HG02943 (cell line): ENCODE data around the gene HACD2.

ENCODE experiments used
- ATAC-seq: cut with Tn5 transposase; IDR thresholded peaks from one replicate; pipeline ENCODE4 v1.9.1; 2021; ENCODE audit warnings: mild to moderate bottlenecking, low read depth, moderate library complexity; ENCODE audit not compliant: unreplicated experiment

The HACD2 gene

GRCh38 chr3:123528130-123528529 is 56.7 kb downstream of the HACD2 start:
- ATAC-seq: no peak

- ATAC-seq: no peak
These were observed 57.8 kb downstream of the HACD2 start for GRCh38 chr3:123527046-123527445.

- no peak for ATAC-seq
These were observed 58.4 kb downstream of the HACD2 start for GRCh38 chr3:123526474-123526873.

GRCh38 chr3:123525433-123525832 is 59.4 kb downstream of the HACD2 start:
- ATAC-seq: no peak

GRCh38 chr3:123524981-123525380 is 59.9 kb downstream of the HACD2 start:
- ATAC-seq: no peak

GRCh38 chr3:123523023-123523412 is 61.8 kb downstream of the HACD2 start:
- no peak for ATAC-seq

GRCh38 chr3:123522320-123523022 is 62.4 kb downstream of the HACD2 start:
- no peak for ATAC-seq

- no peak for ATAC-seq
These were observed 63.5 kb downstream of the HACD2 start for GRCh38 chr3:123521179-123521969.

- no peak for ATAC-seq
These were observed 64.2 kb downstream of the HACD2 start for GRCh38 chr3:123520656-123521055.

GRCh38 chr3:123518892-123519485 is 65.9 kb downstream of the HACD2 start:
- no peak for ATAC-seq

GRCh38 chr3:123511726-123512125 is 73.1 kb downstream of the HACD2 start:
- ATAC-seq: no peak

GRCh38 chr3:123511084-123511483 is 73.8 kb downstream of the HACD2 start:
- ATAC-seq: no peak

- ATAC-seq: no peak
These were observed 76.7 kb downstream of the HACD2 start for GRCh38 chr3:123508178-123508577.

GRCh38 chr3:123505820-123506219 is 79.0 kb downstream of the HACD2 start:
- ATAC-seq: no peak

GRCh38 chr3:123503203-123503602 is 81.7 kb downstream of the HACD2 start:
- ATAC-seq: no peak

- no peak for ATAC-seq
These were observed 85.5 kb downstream of the HACD2 start for GRCh38 chr3:123499322-123499721.

- no peak for ATAC-seq
These were observed 86.1 kb downstream of the HACD2 start for GRCh38 chr3:123498761-123499160.

GRCh38 chr3:123493912-123494311 is 90.9 kb downstream of the HACD2 start:
- ATAC-seq: no peak

GRCh38 chr3:123491966-123492587 is 92.8 kb downstream of the HACD2 start:
- no peak for ATAC-seq

GRCh38 chr3:123489400-123490004 is 95.4 kb downstream of the HACD2 start:
- no peak for ATAC-seq
